ENCODE results near the gene ZBTB16.

ZBTB16 gene

GRCh38 chr11:114171257-114172054 lies 111.9 kb downstream of the ZBTB16 start:
- no peak for DNase-seq

GRCh38 chr11:114172055-114172861 lies 112.7 kb downstream of the ZBTB16 start:
- no peak for DNase-seq

- no peak for DNase-seq
Measured at GRCh38 chr11:114172871-114173444, 113.4 kb downstream of the ZBTB16 start.

- DNase-seq = no peak
Measured at GRCh38 chr11:114173843-114174242, 114.3 kb downstream of the ZBTB16 start.

GRCh38 chr11:114174712-114175495 lies 115.4 kb downstream of the ZBTB16 start:
- DNase-seq = no peak

GRCh38 chr11:114175706-114176105 lies 116.2 kb downstream of the ZBTB16 start:
- no peak for DNase-seq

- no peak for DNase-seq
Measured at GRCh38 chr11:114176321-114176720, 116.8 kb downstream of the ZBTB16 start.

GRCh38 chr11:114178656-114179055 lies 119.1 kb downstream of the ZBTB16 start:
- no peak for DNase-seq

GRCh38 chr11:114179234-114179941 lies 119.9 kb downstream of the ZBTB16 start:
- DNase-seq = no peak

- no peak for DNase-seq
Measured at GRCh38 chr11:114180301-114181055, 121.0 kb downstream of the ZBTB16 start.

- no peak for DNase-seq
Measured at GRCh38 chr11:114181195-114181594, 121.7 kb downstream of the ZBTB16 start.

GRCh38 chr11:114181752-114182151 lies 122.2 kb downstream of the ZBTB16 start:
- DNase-seq = no peak

GRCh38 chr11:114182471-114183043 lies 123.0 kb downstream of the ZBTB16 start:
- no peak for DNase-seq

GRCh38 chr11:114183044-114183511 lies 123.6 kb downstream of the ZBTB16 start:
- peak; percentile 74 for DNase-seq

- DNase-seq = peak; percentile 66
Measured at GRCh38 chr11:114185436-114185835, 125.9 kb downstream of the ZBTB16 start.

- peak; percentile 45 for DNase-seq
Measured at GRCh38 chr11:114187173-114187572, 127.7 kb downstream of the ZBTB16 start.

- no peak for DNase-seq
Measured at GRCh38 chr11:114188851-114189570, 129.5 kb downstream of the ZBTB16 start.

GRCh38 chr11:114190630-114191029 lies 131.1 kb downstream of the ZBTB16 start:
- DNase-seq = no peak

- DNase-seq = no peak
Measured at GRCh38 chr11:114191893-114192292, 132.4 kb downstream of the ZBTB16 start.

- no peak for DNase-seq
Measured at GRCh38 chr11:114192841-114193389, 133.4 kb downstream of the ZBTB16 start.
